Brain microvascular endothelial cell (primary cell): ENCODE measurements around the gene CTNND2.

Experiments used
- DNase-seq: peaks from one replicate; pipeline ENCODE4 v3.0.0-alpha.2; 2020
- H3K27ac ChIP-seq: fragments of 250-450 bp; sonication (Bioruptor Pico); 2 replicates; pipeline ENCODE4 v1.5.1; 2020; ENCODE audit warnings: mild to moderate bottlenecking, moderate library complexity
- H3K27me3 ChIP-seq: fragments of 250-450 bp; sonication (Bioruptor Pico); replicated peaks from 2 replicates; pipeline ENCODE4 v1.5.1; 2020; ENCODE audit warnings: mild to moderate bottlenecking
- H3K36me3 ChIP-seq: fragments of 250-450 bp; sonication (Bioruptor Pico); replicated peaks from 2 replicates; pipeline ENCODE4 v1.5.1; 2020; ENCODE audit warnings: mild to moderate bottlenecking
- H3K4me3 ChIP-seq: 2 replicates; pipeline ENCODE4 v1.5.1; 2011; ENCODE audit warnings: low read depth, mild to moderate bottlenecking, control low read depth, low read length, moderate library complexity
- CTCF ChIP-seq: IDR thresholded peaks from 2 replicates; pipeline ENCODE4 v1.5.1; 2011; ENCODE audit warnings: low read depth, mild to moderate bottlenecking, moderate library complexity, low read length, control low read depth, inconsistent platforms; ENCODE audit errors: missing control alignments
- in situ Hi-C: cut with HindIII; loops from 2 replicates; pipeline ENCODE4 v1.10.0; 2017; ENCODE audit warnings: low sequenced_read_pairs, low pct_ligation_motif_present

Gene CTNND2

GRCh38 chr5:11361768-11362167 is 542.5 kb downstream of the CTNND2 start:
- Histone ChIP-seq H3K27me3 (no peaks in the 10 kb centered on the region), H3K36me3 (no peaks in the 10 kb centered on the region), H3K27ac (no peak overlapping the region), H3K4me3 (no peak overlapping the region)
- DNase-seq, result no peak
- in situ Hi-C loops, result no loop called here
- no peak for TF ChIP-seq CTCF

GRCh38 chr5:11357928-11358327 is 546.3 kb downstream of the CTNND2 start:
- Histone ChIP-seq H3K36me3 (no peaks in the 10 kb centered on the region), H3K4me3 (no peak overlapping the region), H3K27ac (no peak overlapping the region), H3K27me3 (no peaks in the 10 kb centered on the region)
- DNase-seq, result no peak
- TF ChIP-seq CTCF, result no peak
- in situ Hi-C loops, result no loop called here

- no peak for DNase-seq
- no peaks in the 10 kb centered on the region for H3K27me3 ChIP-seq
- no peak overlapping the region for H3K4me3 ChIP-seq
- H3K27ac ChIP-seq, result no peak overlapping the region
- H3K36me3 ChIP-seq, result no peaks in the 10 kb centered on the region
- TF ChIP-seq CTCF, result no peak
- in situ Hi-C loops, result no loop called here
Measured at GRCh38 chr5:11355491-11355890, 548.8 kb downstream of the CTNND2 start.

GRCh38 chr5:11346336-11346735 is 557.9 kb downstream of the CTNND2 start:
- Histone ChIP-seq H3K4me3 (no peak overlapping the region), H3K27me3 (no peaks in the 10 kb centered on the region), H3K27ac (no peak overlapping the region), H3K36me3 (no peaks in the 10 kb centered on the region)
- no peak for TF ChIP-seq CTCF
- in situ Hi-C loops, result no loop called here
- no peak for DNase-seq

- Histone ChIP-seq H3K36me3 (no peaks in the 10 kb centered on the region), H3K27me3 (no peaks in the 10 kb centered on the region), H3K27ac (no peak overlapping the region), H3K4me3 (no peak overlapping the region)
- in situ Hi-C loops, result no loop called here
- DNase-seq, result no peak
- no peak for TF ChIP-seq CTCF
Measured at GRCh38 chr5:11335881-11336760, 568.1 kb downstream of the CTNND2 start.

- no peak for TF ChIP-seq CTCF
- no peak overlapping the region for H3K27ac ChIP-seq
- in situ Hi-C loops, result no loop called here
- H3K4me3 ChIP-seq, result no peak overlapping the region
- no peaks in the 10 kb centered on the region for H3K27me3 ChIP-seq
- no peak for DNase-seq
- no peaks in the 10 kb centered on the region for H3K36me3 ChIP-seq
Measured at GRCh38 chr5:11334404-11334803, 569.8 kb downstream of the CTNND2 start.
